Tibial nerve (tissue), 4 donors: ENCODE data around the gene EXOC2. TPM values are rescaled to one million over a fixed set of nuclear protein-coding genes. Genes with fewer than 3 reads are reported as not detected.

Experiments
- DNase-seq, 2 donors: peaks; one replicate each; pipeline ENCODE4 v3.0.0-alpha.2; 2019; ENCODE audit warnings: low spot score in 2 of 2
- H3K27ac ChIP-seq, 4 donors: fragments of 200-600 bp; sonication (generic) in 3 of 4; one replicate each; pipeline ENCODE4 v1.5.1; 2017 to 2019; ENCODE audit warnings: mild to moderate bottlenecking in 1 of 4
- H3K27me3 ChIP-seq, 2 donors: fragments of 200-600 bp; sonication (generic) in 1 of 2; one replicate each; pipeline versions ENCODE4 v1.5.1 to v1.6.0; 2017 to 2019
- H3K36me3 ChIP-seq, 3 donors: fragments of 200-600 bp; sonication (generic); one replicate each; pipeline ENCODE4 v1.5.1; 2018 to 2019
- H3K4me1 ChIP-seq, 4 donors: fragments of 200-600 bp; sonication (generic) in 3 of 4; one replicate each; pipeline ENCODE4 v1.5.1; 2017 to 2019
- H3K4me3 ChIP-seq, 4 donors: fragments of 200-600 bp; sonication (generic) in 3 of 4; one replicate each; pipeline ENCODE4 v1.5.1; 2017 to 2019; ENCODE audit warnings: mild to moderate bottlenecking in 1 of 4, moderate library complexity in 1 of 4
- H3K9me3 ChIP-seq, 4 donors: fragments of 200-600 bp; sonication (generic) in 3 of 4; one replicate each; pipeline ENCODE4 v1.5.1; 2017 to 2019
- CTCF ChIP-seq, 5 experiments: fragments of 200-600 bp in 3 of 5; fragments of 450-650 bp in 2 of 5; sonication (generic) in 3 of 5; IDR thresholded peaks; one replicate each; pipeline ENCODE4 v1.5.1; 2016 to 2019; ENCODE audit warnings: antibody characterized with exemption in 5 of 5, mild to moderate bottlenecking in 3 of 5, moderate library complexity in 2 of 5
- EP300 ChIP-seq, 2 donors: sonication (generic); formaldehyde crosslinking; IDR thresholded peaks; one replicate each; pipeline ENCODE4 v1.6.1; 2017; ENCODE audit warnings: antibody characterized with exemption in 2 of 2, mild to moderate bottlenecking in 1 of 2
- POLR2A ChIP-seq, 2 donors: fragments of 450-650 bp; IDR thresholded peaks; one replicate each; pipeline ENCODE4 v1.6.1; 2017; ENCODE audit warnings: antibody characterized with exemption in 2 of 2, mild to moderate bottlenecking in 2 of 2, moderate library complexity in 2 of 2
- WGBS, 2 donors: methylation state at CpG; one replicate each; pipeline ENCODE4 v1.1.5; 2018; 5-methylcytosine and 5-hydroxymethylcytosine counted together
- total RNA-seq, 4 donors: library from RNA; depleted of rRNA; stranded (reverse); fragments of >200 nt; gene quantifications; one replicate each; pipeline ENCODE4 v1.1.0, GENCODE V29; 2016

Gene EXOC2
- total RNA-seq, 4 donors from 2014 or later: 20.8 to 30.0 (median 24.1) TPM

GRCh38 chr6:540490-540889, 152.4 kb downstream of the EXOC2 start:
- no peaks in the 10 kb centered on the region for H3K4me1 ChIP-seq
- no peak for DNase-seq
- no peak overlapping the region for H3K27ac ChIP-seq
- no peak overlapping the region for H3K4me3 ChIP-seq
- H3K27me3 ChIP-seq: no peaks in the 10 kb centered on the region
- TF ChIP-seq CTCF (IDR thresholded peaks at IDR 0.05): no peak
- TF ChIP-seq POLR2A (IDR thresholded peaks at IDR 0.05): no peak
- TF ChIP-seq EP300 (IDR thresholded peaks at IDR 0.05): no peak
- peaks cover 0 to 86% (median 5%) of the 10 kb centered on the region in 3 donors for H3K36me3 ChIP-seq
- peaks cover 0 to 18% (median 4%) of the 10 kb centered on the region in 4 donors for H3K9me3 ChIP-seq

GRCh38 chr6:537114-537513, 155.8 kb downstream of the EXOC2 start:
- WGBS, 2 donors: 94 to 95% methylated on average over 56 of the region's 56 CpGs
- no peak overlapping the region for H3K27ac ChIP-seq
- H3K4me3 ChIP-seq: no peak overlapping the region
- H3K4me1 ChIP-seq: no peaks in the 10 kb centered on the region
- H3K36me3 ChIP-seq: peaks cover 0 to 62% (median 0%) of the 10 kb centered on the region in 3 donors
- TF ChIP-seq CTCF (IDR thresholded peaks at IDR 0.05): no peak
- no peak for TF ChIP-seq POLR2A (IDR thresholded peaks at IDR 0.05)
- TF ChIP-seq EP300 (IDR thresholded peaks at IDR 0.05): no peak
- H3K27me3 ChIP-seq: no peaks in the 10 kb centered on the region
- H3K9me3 ChIP-seq: peaks cover 0 to 18% (median 4%) of the 10 kb centered on the region in 4 donors
- no peak for DNase-seq

- 92 to 95% methylated on average over 9 of the region's 9 CpGs for WGBS, 2 donors
- Histone ChIP-seq H3K27me3 (no peaks in the 10 kb centered on the region), H3K4me1 (no peaks in the 10 kb centered on the region), H3K4me3 (no peak overlapping the region), H3K27ac (no peak overlapping the region), H3K36me3 (peaks cover 0 to 40% (median 0%) of the 10 kb centered on the region in 3 donors), H3K9me3 (no peaks in the 10 kb centered on the region)
- DNase-seq: no peak
- TF ChIP-seq EP300 (IDR thresholded peaks at IDR 0.05) (no peak), CTCF (IDR thresholded peaks at IDR 0.05) (no peak), POLR2A (IDR thresholded peaks at IDR 0.05) (no peak)
Observed at GRCh38 chr6:530425-530824, 162.5 kb downstream of the EXOC2 start.

- Histone ChIP-seq H3K4me1 (no peaks in the 10 kb centered on the region), H3K4me3 (no peak overlapping the region), H3K9me3 (no peaks in the 10 kb centered on the region), H3K36me3 (peaks cover 0 to 40% (median 0%) of the 10 kb centered on the region in 3 donors), H3K27me3 (no peaks in the 10 kb centered on the region), H3K27ac (no peak overlapping the region)
- TF ChIP-seq POLR2A (IDR thresholded peaks at IDR 0.05) (no peak), EP300 (IDR thresholded peaks at IDR 0.05) (no peak), CTCF (IDR thresholded peaks at IDR 0.05) (no peak)
- no peak for DNase-seq
- 91% methylated on average over 18 of the region's 18 CpGs for WGBS, 2 donors
Observed at GRCh38 chr6:528989-529388, 163.9 kb downstream of the EXOC2 start.

GRCh38 chr6:527989-528673, 164.8 kb downstream of the EXOC2 start:
- no peak for DNase-seq
- no peaks in the 10 kb centered on the region for H3K4me1 ChIP-seq
- H3K36me3 ChIP-seq: peaks cover 0 to 40% (median 0%) of the 10 kb centered on the region in 3 donors
- H3K27me3 ChIP-seq: no peaks in the 10 kb centered on the region
- no peak overlapping the region for H3K4me3 ChIP-seq
- WGBS, 2 donors: 90 to 91% methylated on average over 8 of the region's 8 CpGs
- H3K9me3 ChIP-seq: no peaks in the 10 kb centered on the region
- H3K27ac ChIP-seq: no peak overlapping the region
- TF ChIP-seq CTCF (IDR thresholded peaks at IDR 0.05) (no peak), EP300 (IDR thresholded peaks at IDR 0.05) (no peak), POLR2A (IDR thresholded peaks at IDR 0.05) (no peak)
